Muscle of leg (tissue), 11 donors: ENCODE measurements around the gene GPBAR1. TPM values are rescaled to one million over a fixed set of nuclear protein-coding genes. Genes with fewer than 3 reads are reported as not detected.

ENCODE experiments used
- DNase-seq: peaks from one replicate; pipeline ENCODE4 v3.0.0; 2013
- H3K27ac ChIP-seq: one replicate; pipeline ENCODE4 v1.5.1; 2013; ENCODE audit warnings: mild to moderate bottlenecking, low read length, control low read depth
- H3K27me3 ChIP-seq: one replicate; pipeline ENCODE4 v1.6.1; 2013; ENCODE audit warnings: low read length; ENCODE audit not compliant: control insufficient read depth, insufficient read depth
- H3K36me3 ChIP-seq: one replicate; pipeline ENCODE4 v1.6.1; 2013; ENCODE audit warnings: low read length; ENCODE audit not compliant: control insufficient read depth, insufficient read depth
- H3K4me1 ChIP-seq: one replicate; pipeline ENCODE4 v1.6.1; 2013; ENCODE audit warnings: low read length; ENCODE audit not compliant: control insufficient read depth, insufficient read depth
- H3K4me3 ChIP-seq: one replicate; pipeline ENCODE4 v1.5.1; 2013; ENCODE audit warnings: low read length, control low read depth
- H3K9me3 ChIP-seq: replicated peaks from 2 replicates; pipeline ENCODE4 v1.6.1; 2013; ENCODE audit warnings: low read depth, low read length; ENCODE audit not compliant: control insufficient read depth
- WGBS: methylation state at CpG from one replicate; pipeline ENCODE4 v1.1.5; 2013; ENCODE audit warnings: missing lambda C conversion rate; ENCODE audit not compliant: insufficient coverage; 5-methylcytosine and 5-hydroxymethylcytosine counted together
- polyA plus RNA-seq, 8 donors: library from polyadenylated mRNA; unstranded; fragments of 120-200 nt; gene quantifications; one replicate each; pipeline versions ENCODE4 v1.2.1 to v1.2.3, GENCODE V29; 2013; ENCODE audit warnings: inconsistent platforms in 1 of 8, low replicate concordance in 1 of 8; ENCODE audit not compliant: insufficient read length in 8 of 8, insufficient read depth in 1 of 8
- total RNA-seq: library from RNA; stranded (reverse); fragments of 120-200 nt; gene quantifications from one replicate; pipeline ENCODE4 v1.2.4, GENCODE V29; 2013

The GPBAR1 gene
- total and polyA plus RNA-seq, 9 donors = 1.3 to 5.7 (median 2.6) TPM

DNA sequence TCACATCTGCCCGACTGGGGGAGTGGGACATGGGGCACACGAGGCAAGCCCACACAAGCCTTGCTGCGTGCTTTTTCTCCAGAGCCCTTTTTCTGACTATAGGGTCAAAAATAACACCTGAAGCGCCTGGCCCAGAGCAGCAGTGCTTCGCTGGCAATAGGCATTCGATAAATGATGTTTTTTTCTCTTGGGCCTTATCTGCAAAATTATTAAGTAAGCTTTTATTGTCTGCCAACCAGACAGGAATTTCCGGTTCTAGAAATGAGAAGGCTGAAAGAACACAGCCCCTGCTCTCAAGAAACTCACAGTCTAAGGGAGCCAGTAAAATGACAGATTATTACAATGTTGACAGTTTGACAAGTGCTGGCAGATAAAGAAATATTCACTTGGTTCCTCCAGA, 34.2 kb downstream of the GPBAR1 start:
- DNase-seq = no peak
- peaks cover 27% of the 10 kb centered on the region for H3K4me1 ChIP-seq
- H3K27me3 ChIP-seq = no peaks in the 10 kb centered on the region
- no peaks in the 10 kb centered on the region for H3K9me3 ChIP-seq
- 78% methylated on average over 4 of the region's 7 CpGs for WGBS
- H3K36me3 ChIP-seq = no peaks in the 10 kb centered on the region
- no peak overlapping the region for H3K4me3 ChIP-seq
- H3K27ac ChIP-seq = no peak overlapping the region

DNA sequence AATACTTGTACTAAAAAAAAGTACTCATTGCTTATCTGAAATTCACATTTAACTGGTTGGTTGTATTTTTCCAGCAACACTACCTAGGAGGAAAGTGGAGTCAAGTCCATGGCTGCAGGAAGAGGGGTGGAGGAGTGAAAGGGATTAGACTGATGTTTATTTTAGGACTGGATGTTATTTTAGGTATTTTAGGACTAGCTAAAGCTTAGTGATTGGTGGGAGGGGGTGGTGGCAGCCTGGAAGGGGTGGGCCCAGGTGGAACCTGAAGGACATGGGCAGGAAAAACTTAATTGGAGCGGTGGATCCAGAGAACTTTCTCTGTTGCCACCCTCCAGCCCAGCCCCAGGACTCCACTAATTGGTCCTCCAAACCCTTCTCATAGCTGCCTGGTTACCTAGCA, 35.4 kb downstream of the GPBAR1 start:
- Histone ChIP-seq H3K27me3 (no peaks in the 10 kb centered on the region), H3K9me3 (no peaks in the 10 kb centered on the region), H3K4me3 (no peak overlapping the region), H3K27ac (no peak overlapping the region), H3K36me3 (no peaks in the 10 kb centered on the region), H3K4me1 (peaks cover 15% of the 10 kb centered on the region)
- WGBS = no CpG with 5 or more reads among the region's 1 CpG
- no peak for DNase-seq

DNA sequence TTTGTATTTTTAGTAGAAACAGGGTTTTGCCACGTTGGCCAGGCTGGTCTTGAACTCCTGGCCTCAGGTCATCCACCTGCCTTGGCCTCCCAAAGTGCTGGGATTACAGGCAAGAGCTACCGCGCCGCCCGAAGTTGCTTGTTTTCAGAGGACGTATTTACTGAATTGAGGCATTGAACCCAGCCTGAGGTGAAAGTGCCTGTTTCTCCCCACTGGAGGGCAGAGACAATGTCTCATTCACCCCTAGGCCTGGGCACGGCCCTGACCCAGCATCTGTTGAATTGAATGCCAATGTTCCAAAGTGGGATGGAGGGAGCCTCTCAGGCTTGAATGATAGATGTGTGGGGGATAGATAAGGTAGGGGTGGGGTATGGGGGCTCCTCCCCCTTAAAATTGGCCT, 36.0 kb downstream of the GPBAR1 start:
- Histone ChIP-seq H3K4me3 (no peak overlapping the region), H3K9me3 (no peaks in the 10 kb centered on the region), H3K4me1 (peaks cover 11% of the 10 kb centered on the region), H3K36me3 (no peaks in the 10 kb centered on the region), H3K27ac (no peak overlapping the region), H3K27me3 (no peaks in the 10 kb centered on the region)
- 93% methylated on average over 6 of the region's 7 CpGs for WGBS
- no peak for DNase-seq

DNA sequence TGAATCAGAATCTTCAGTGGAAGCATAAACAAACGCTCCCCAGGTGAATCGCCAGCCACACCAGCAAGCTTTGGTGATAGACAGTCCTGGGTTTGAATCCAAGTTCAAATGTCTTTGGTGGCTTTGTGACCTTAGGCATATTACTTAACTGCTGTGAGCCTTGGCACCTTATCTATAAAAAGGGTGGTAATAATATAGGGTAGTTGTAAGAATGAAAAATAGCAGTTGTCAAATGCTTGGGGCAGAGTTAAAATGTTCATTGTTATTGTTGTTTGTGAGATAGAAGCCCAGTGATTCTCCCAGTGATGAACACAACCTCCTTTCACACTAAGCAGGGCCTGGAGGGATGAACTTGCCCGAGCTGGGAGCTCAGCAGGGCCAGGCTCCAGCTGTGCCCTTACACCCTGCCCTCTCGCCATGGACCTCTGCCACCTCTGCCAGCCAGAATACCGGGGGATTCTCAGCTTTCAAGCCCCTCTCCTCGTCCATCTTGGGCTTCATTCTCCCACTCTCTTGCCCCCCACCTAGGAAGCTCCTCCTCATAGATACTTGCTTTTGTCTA, 37.6 kb downstream of the GPBAR1 start:
- WGBS = 76% methylated on average over 6 of the region's 6 CpGs
- no peak overlapping the region for H3K27ac ChIP-seq

DNA sequence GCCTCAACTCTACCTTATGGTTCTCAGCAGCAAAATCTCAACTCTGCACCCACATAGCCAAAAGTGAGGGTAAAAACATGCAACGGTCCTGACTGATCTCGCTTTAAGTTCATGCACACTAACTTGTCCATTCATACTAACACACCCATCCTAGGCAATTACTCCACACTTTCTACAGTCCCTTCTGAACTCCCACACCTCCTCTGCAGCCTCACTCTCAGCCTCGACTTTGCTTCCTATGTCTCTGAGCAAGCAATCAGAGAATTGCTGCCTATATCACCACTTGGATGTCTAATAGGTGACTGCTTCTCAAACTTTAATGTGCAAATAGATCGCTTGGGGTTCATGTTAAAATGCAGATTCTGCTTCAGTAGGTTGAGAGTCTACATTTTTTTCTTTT, 39.3 kb downstream of the GPBAR1 start:
- no peak overlapping the region for H3K27ac ChIP-seq
- no peak overlapping the region for H3K4me3 ChIP-seq
- 57% methylated on average over 3 of the region's 4 CpGs for WGBS
- no peaks in the 10 kb centered on the region for H3K36me3 ChIP-seq
- no peaks in the 10 kb centered on the region for H3K27me3 ChIP-seq
- DNase-seq = no peak
- H3K9me3 ChIP-seq = no peaks in the 10 kb centered on the region
- H3K4me1 ChIP-seq = peaks cover 5% of the 10 kb centered on the region

More for the DNA sequence above, 37.6 kb downstream of the GPBAR1 start:
- Histone ChIP-seq H3K4me1 (peaks cover 5% of the 10 kb centered on the region), H3K36me3 (no peaks in the 10 kb centered on the region), H3K27me3 (no peaks in the 10 kb centered on the region), H3K9me3 (no peaks in the 10 kb centered on the region), H3K4me3 (no peak overlapping the region)
- DNase-seq = no peak

DNA sequence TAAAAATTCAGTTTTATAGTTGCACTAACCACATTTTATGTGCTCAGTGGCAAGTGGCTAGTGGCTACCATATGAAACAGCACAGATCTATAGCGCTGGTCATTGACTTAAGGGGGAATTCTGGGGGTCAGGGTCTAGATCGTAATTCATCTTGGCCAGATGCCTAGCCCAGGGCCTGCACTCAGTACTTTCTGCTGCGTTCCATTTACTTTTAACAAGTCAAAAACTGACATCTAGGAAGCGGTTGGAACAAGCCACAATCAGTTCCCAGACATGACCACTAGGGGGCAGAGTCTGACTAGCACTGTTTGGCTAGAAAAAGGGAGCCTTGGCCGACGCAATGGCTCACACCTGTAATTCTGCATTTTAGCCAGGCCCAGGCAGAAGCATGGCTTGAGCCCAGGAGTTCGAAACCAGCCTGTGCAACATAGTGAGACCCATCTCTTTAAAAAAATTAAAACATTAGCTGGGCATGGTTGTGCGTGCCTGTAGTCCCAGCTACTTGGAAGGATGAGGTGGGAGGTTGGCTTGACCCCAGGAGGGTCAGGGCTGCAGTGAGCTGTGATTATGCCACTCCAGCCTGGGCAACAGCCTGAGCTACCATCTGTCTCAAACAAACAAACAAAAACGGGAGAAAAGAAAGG, 40.5 kb downstream of the GPBAR1 start:
- Histone ChIP-seq H3K9me3 (no peaks in the 10 kb centered on the region), H3K4me3 (no peak overlapping the region), H3K27me3 (no peaks in the 10 kb centered on the region), H3K4me1 (peaks cover 2% of the 10 kb centered on the region), H3K36me3 (no peaks in the 10 kb centered on the region), H3K27ac (no peak overlapping the region)
- 0% methylated on average over 5 of the region's 9 CpGs for WGBS
- peak; percentile 89 for DNase-seq

DNA sequence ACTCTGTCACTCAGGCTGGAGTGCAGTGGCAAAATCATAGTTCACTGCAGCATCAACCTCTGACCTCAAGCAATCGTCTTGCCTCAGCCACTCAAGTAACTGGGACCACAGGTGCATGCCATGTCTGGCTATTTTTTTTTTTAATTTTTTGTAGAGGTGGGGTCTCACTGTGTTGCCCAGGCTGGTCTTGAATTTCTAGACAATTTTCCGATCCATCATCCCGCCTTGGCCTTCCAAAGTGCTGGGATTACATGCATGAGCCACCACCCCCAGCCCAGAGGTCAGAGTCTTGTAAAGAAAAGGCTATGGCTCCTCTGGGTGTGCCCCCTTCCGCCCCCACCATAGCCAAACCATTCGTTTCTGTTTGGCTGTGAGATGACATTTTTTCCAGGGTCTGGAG, 44.6 kb downstream of the GPBAR1 start:
- Histone ChIP-seq H3K4me1 (peaks cover 2% of the 10 kb centered on the region), H3K9me3 (no peaks in the 10 kb centered on the region), H3K36me3 (no peaks in the 10 kb centered on the region), H3K27me3 (no peaks in the 10 kb centered on the region), H3K27ac (no peak overlapping the region), H3K4me3 (no peak overlapping the region)
- no peak for DNase-seq
- 100% methylated on average over 1 of the region's 5 CpGs for WGBS

DNA sequence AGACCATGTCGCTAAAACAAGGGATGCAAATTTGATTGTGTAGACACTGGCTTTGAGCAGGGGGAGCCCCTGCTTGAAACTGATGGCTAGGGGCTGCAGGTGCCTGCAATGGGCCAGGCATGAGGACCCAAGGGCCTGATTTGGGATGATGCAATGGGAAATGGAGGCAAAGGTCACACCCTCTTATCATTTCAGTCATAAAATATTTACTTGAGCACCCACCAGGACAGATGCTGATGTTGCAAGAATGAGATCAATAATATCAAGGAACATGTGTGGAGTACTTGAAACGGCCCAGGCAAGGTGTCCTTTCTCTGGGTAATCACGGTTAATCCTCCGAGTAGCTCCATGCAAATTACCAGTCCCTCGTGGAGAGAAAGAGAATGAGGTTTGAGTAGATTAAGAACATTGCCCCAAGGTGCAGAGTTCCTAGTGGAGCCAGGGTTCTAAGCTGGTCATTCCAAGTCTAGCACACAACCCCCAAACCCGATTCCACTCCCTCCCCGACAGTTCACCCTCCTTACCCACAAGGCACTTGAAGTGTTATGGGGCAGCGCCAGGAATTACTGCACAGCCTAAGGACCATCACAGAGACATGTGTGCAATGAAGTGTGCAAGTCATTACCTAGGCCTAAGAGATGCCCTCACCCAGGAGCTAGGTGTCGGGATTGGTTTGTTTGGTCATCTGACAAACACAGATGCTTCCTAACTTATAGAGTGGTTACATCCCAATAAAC, 45.5 kb downstream of the GPBAR1 start:
- Histone ChIP-seq H3K27me3 (no peaks in the 10 kb centered on the region), H3K4me3 (no peak overlapping the region), H3K27ac (no peak overlapping the region), H3K4me1 (peaks cover 5% of the 10 kb centered on the region), H3K9me3 (no peaks in the 10 kb centered on the region), H3K36me3 (no peaks in the 10 kb centered on the region)
- no peak for DNase-seq
- 81% methylated on average over 5 of the region's 9 CpGs for WGBS

DNA sequence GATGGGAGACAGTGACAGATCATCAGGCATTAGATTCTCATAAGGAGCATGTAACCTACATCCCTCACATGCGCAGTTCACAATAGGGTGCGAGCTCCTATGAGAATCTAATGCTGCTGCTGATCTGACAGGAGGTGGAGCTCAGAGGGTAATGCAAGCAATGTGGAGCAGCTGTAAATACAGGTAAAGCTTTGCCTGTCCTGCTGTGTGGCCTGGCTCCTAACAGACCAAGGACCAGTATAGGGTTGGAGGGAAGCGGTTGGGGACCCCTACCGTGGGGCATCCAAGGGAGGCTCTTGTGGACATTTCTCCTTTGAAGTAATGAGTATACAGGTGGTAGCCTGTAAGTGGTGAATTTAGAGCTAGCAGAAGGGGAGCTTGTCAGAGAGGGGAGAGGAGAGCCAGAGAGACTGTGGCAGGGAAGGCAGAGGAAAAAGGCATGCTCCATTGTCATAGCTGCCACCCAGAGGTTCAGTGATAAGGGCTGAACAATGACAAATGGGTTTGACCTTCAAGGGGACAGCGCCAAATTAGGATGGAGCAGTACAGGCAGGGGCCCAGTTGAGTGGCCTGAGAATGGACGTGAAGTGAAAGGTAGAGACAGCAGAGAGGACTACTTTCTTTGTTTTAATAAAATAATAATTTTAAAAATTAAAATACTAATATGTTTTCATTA, 46.7 kb downstream of the GPBAR1 start:
- no peaks in the 10 kb centered on the region for H3K36me3 ChIP-seq
- H3K4me3 ChIP-seq = no peak overlapping the region
- H3K27ac ChIP-seq = no peak overlapping the region
- WGBS = 81% methylated on average over 3 of the region's 6 CpGs
- DNase-seq = no peak
- H3K27me3 ChIP-seq = no peaks in the 10 kb centered on the region
- H3K4me1 ChIP-seq = peaks cover 5% of the 10 kb centered on the region
- no peaks in the 10 kb centered on the region for H3K9me3 ChIP-seq

DNA sequence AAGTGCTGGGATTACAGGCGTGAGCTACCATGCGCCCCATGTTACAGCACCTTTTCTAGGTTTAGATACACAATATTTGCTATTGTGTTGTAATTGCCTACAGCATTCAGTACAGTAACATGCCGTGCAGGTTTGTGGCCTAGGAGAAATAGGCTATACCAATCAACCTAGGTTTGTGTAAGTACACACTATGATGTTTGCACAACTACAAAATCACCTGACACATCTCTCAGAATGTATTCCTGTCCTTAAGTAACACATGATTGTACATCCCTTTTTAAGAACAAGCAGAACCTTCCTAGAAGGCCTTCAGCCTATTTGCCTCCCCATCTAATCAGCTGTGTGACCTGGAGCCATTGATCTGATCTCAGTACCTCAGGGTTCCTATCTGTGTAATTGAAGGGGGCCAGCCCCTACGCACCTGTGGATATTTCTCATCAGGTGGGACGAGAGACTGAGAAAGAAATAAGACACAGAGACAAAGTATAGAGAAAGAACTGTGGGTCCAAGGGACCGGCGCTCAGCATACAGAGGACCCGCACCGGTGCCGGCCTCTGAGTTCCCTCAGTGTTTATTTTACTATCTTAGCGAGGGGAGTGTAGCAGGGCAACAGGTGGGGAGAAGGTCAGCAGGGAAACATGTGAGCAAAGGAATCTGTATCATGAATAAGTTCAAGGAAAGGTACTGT, 50.2 kb downstream of the GPBAR1 start:
- H3K27ac ChIP-seq = no peak overlapping the region
- no peaks in the 10 kb centered on the region for H3K9me3 ChIP-seq
- no CpG with 5 or more reads among the region's 11 CpGs for WGBS
- H3K36me3 ChIP-seq = no peaks in the 10 kb centered on the region
- H3K27me3 ChIP-seq = no peaks in the 10 kb centered on the region
- no peak for DNase-seq
- H3K4me1 ChIP-seq = peaks cover 5% of the 10 kb centered on the region
- H3K4me3 ChIP-seq = no peak overlapping the region
